ENCODE data around the gene TBC1D20. TPM values are rescaled to one million over a fixed set of nuclear protein-coding genes. Genes with fewer than 3 reads are reported as not detected.

The TBC1D20 gene
- total and polyA plus RNA-seq, 2 of the 4 experiments (the other 2 are of a cell fraction) = 39.1 to 42.8 TPM

- no peak overlapping the region; the same call in 1 of the 2 replicates for H3K9ac ChIP-seq (ENCODE audit: low read depth, low read length)
- CTCF ChIA-PET = no interaction called here
Observed at GRCh38 chr20:409697-410559, 52.4 kb downstream of the TBC1D20 start.

More at GRCh38 chr20:409697-410559, 52.4 kb downstream of the TBC1D20 start:
- no peak overlapping the region for H3K56ac ChIP-seq (ENCODE audit: extremely low read depth, insufficient read depth, low read length)
- H3K9me3 ChIP-seq (ENCODE audit: control insufficient read depth, insufficient read depth, low read length) = no peaks in the 10 kb centered on the region
- in situ Hi-C loops (cut with MboI; ENCODE audit: low sequenced_read_pairs) (no loop called here), intact Hi-C loops (cut with micrococcal nuclease) (loop anchor here (2.0 kb wide), 1 partner anchor 49 kb away; no protein-coding TSS in a partner anchor), dilution Hi-C loops (cut with HindIII; ENCODE audit: low sequenced_read_pairs, unreplicated experiment) (no loop called here)
- no peak overlapping the region for H2BK120ac ChIP-seq (ENCODE audit: low read depth, low read length)
- H2AK5ac ChIP-seq (ENCODE audit: low read depth, low read length) = no peak overlapping the region
- peak overlapping the region; percentile 95 for H3K4me2 ChIP-seq (ENCODE audit: low read depth, low read length)
- no peak overlapping the region for H2BK20ac ChIP-seq (ENCODE audit: low read depth, low read length)
- H3K4me3 ChIP-seq (ENCODE audit: insufficient read depth, low read depth, low read length) = no peak overlapping the region
- peaks cover 11% of the 10 kb centered on the region; the same call in 1 of the 2 replicates for H3K9me1 ChIP-seq (ENCODE audit: insufficient read depth, low read length)
- TF ChIP-seq RCOR1 (IDR thresholded peaks at IDR 0.05; ENCODE audit: insufficient replicate concordance, low read length) (no peak), POLR2A (IDR thresholded peaks at IDR 0.05; ENCODE audit: low read depth, low read length) (no peak), FOS (IDR thresholded peaks at IDR 0.05; ENCODE audit: low read depth, low read length) (no peak), RAD21 (IDR thresholded peaks at IDR 0.05; ENCODE audit: low read length) (no peak), BHLHE40 (IDR thresholded peaks at IDR 0.05; ENCODE audit: low read depth, low read length) (no peak), CEBPB (IDR thresholded peaks at IDR 0.05; ENCODE audit: low read depth, low read length) (no peak), MXI1 (IDR thresholded peaks at IDR 0.05; ENCODE audit: borderline replicate concordance, low read depth, low read length) (no peak), SMC3 (IDR thresholded peaks at IDR 0.05; ENCODE audit: low read depth, low read length) (no peak), MAFK (IDR thresholded peaks at IDR 0.05; ENCODE audit: low read depth, low read length) (no peak)
- TF ChIP-seq, protein P1, sequence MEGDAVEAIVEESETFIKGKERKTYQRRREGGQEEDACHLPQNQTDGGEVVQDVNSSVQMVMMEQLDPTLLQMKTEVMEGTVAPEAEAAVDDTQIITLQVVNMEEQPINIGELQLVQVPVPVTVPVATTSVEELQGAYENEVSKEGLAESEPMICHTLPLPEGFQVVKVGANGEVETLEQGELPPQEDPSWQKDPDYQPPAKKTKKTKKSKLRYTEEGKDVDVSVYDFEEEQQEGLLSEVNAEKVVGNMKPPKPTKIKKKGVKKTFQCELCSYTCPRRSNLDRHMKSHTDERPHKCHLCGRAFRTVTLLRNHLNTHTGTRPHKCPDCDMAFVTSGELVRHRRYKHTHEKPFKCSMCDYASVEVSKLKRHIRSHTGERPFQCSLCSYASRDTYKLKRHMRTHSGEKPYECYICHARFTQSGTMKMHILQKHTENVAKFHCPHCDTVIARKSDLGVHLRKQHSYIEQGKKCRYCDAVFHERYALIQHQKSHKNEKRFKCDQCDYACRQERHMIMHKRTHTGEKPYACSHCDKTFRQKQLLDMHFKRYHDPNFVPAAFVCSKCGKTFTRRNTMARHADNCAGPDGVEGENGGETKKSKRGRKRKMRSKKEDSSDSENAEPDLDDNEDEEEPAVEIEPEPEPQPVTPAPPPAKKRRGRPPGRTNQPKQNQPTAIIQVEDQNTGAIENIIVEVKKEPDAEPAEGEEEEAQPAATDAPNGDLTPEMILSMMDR (conservative IDR thresholded peaks at IDR 0.05; ENCODE audit: low read depth, low read length) = no peak
- TF ChIP-seq, protein P2, sequence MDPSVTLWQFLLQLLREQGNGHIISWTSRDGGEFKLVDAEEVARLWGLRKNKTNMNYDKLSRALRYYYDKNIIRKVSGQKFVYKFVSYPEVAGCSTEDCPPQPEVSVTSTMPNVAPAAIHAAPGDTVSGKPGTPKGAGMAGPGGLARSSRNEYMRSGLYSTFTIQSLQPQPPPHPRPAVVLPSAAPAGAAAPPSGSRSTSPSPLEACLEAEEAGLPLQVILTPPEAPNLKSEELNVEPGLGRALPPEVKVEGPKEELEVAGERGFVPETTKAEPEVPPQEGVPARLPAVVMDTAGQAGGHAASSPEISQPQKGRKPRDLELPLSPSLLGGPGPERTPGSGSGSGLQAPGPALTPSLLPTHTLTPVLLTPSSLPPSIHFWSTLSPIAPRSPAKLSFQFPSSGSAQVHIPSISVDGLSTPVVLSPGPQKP (IDR thresholded peaks at IDR 0.05; ENCODE audit: borderline replicate concordance, low read depth, low read length) = no peak
- no peak overlapping the region for H2AFZ ChIP-seq (replicated peaks; ENCODE audit: low read length, poor library complexity)
- H3K27ac ChIP-seq (ENCODE audit: insufficient read depth, low read length) = 0 out of 2 replicates have a peak overlapping the region, but pooled peaks have one; percentile 6
- peaks cover 14% of the 10 kb centered on the region for H3K4me1 ChIP-seq (ENCODE audit: control insufficient read depth, insufficient read depth, low read length)
- POLR2A ChIA-PET (ENCODE audit: unreplicated experiment) = no interaction called here
- H4K8ac ChIP-seq (ENCODE audit: low read depth in 2 of 2, low read length in 2 of 2) = no peak overlapping the region
- peak overlapping the region; percentile 91; the same call in 1 of the 2 replicates for H3K14ac ChIP-seq (replicated peaks; ENCODE audit: low read depth, low read length)
- DNase-seq (no peak), ATAC-seq (ENCODE audit: low read depth) (no peak)
- peaks cover 20% of the 10 kb centered on the region; the same call in 1 of the 2 replicates for H4K20me1 ChIP-seq (ENCODE audit: insufficient read depth, low read length)
- H4K5ac ChIP-seq (ENCODE audit: low read depth, low read length) = no peak overlapping the region
- no peak overlapping the region for H2BK15ac ChIP-seq (ENCODE audit: low read depth, low read length)
- H3K23ac ChIP-seq (ENCODE audit: low read depth, low read length) = peak overlapping the region; percentile 97
- H3K4ac ChIP-seq (ENCODE audit: low read depth, low read length) = peak overlapping the region; percentile 7; the same call in 1 of the 2 replicates
- 66% methylated on average over 3 of the region's 14 CpGs; no CpG with 5 or more reads in 1 of the 2 experiments for whole genome bisulfite sequencing, 2 experiments (ENCODE audit: extremely low coverage in 2 of 2, insufficient read length in 1 of 2)
- no TSS peak for BruUV-seq (replicated peaks)
- no peak overlapping the region for H3K18ac ChIP-seq (ENCODE audit: low read depth, low read length)
- peaks cover 13% of the 10 kb centered on the region for H3K36me3 ChIP-seq (ENCODE audit: control insufficient read depth, insufficient read depth, low read length)
- H2BK5ac ChIP-seq (ENCODE audit: low read depth, low read length, poor library complexity, severe bottlenecking) = no peak overlapping the region
- H4K91ac ChIP-seq (ENCODE audit: insufficient read depth, low read depth, low read length) = no peak overlapping the region
- H3K79me1 ChIP-seq (ENCODE audit: low read depth in 1 of 2, low read length in 2 of 2) = peaks cover 26 to 54% of the 10 kb centered on the region in 2 experiments
- no peak overlapping the region for H2AK9ac ChIP-seq (replicated peaks; ENCODE audit: low read depth, low read length, poor library complexity)
- H3K27me3 ChIP-seq (ENCODE audit: control insufficient read depth, insufficient read depth, low read length) = no peaks in the 10 kb centered on the region

Measured in IMR-90 (cell line).